HCT116 (cell line): ENCODE data around the gene CD68. TPM values are rescaled to one million over a fixed set of nuclear protein-coding genes. Genes with fewer than 3 reads are reported as not detected.
"Not testable (repeated sequence)": the region's sequence is repeated elsewhere in the genome, so short reads cannot be mapped to it uniquely, and the experiment has no call there.

ENCODE experiments used
- ATAC-seq: fragments of 200-7000 bp; cut with Tn5 transposase; 2 replicates; pipeline ENCODE4 v1.9.1; 2020; ENCODE audit warnings: mild to moderate bottlenecking, moderate library complexity
- BruUV-seq: library from RNA; stranded (reverse); fragments of 400-500 nt; replicated peaks from 2 replicates; lab custom pipeline; 2021; lab: Mats Ljungman, UMichigan
- CTCF ChIA-PET: fragments of 300-600 bp; sonication (Branson Sonifier 250); formaldehyde crosslinking; loops from one replicate; lab custom pipeline; 2021; ENCODE audit warnings: antibody characterized with exemption; lab: Charles Lee
- POLR2A ChIA-PET: fragments of 300-600, 350-600 bp; sonication (Branson Sonifier 250); formaldehyde crosslinking; loops from one replicate; lab custom pipeline; 2021; ENCODE audit warnings: antibody characterized with exemption; lab: Charles Lee
- RAD21 ChIA-PET, 2 experiments: fragments of 300-600 bp; sonication (Branson Sonifier 250); formaldehyde crosslinking; loops; one replicate each; lab custom pipeline; 2023; ENCODE audit warnings: low total read pairs in 2 of 2; ENCODE audit not compliant: uncharacterized antibody in 2 of 2, unreplicated experiment in 2 of 2, low non-redundant PET in 1 of 2; lab: Charles Lee
- DNase-seq: peaks from one replicate; pipeline ENCODE4 v3.0.0-alpha.2; 2010; ENCODE audit warnings: low read depth, low spot score
- H2AFZ ChIP-seq: fragments of 200-600 bp; shearing (Covaris generic), sonication (generic); 2 replicates; pipeline ENCODE4 v1.6.1; 2017; ENCODE audit warnings: low read depth, mixed run types, mixed read lengths, antibody characterized with exemption, low read length; ENCODE audit not compliant: poor library complexity, severe bottlenecking
- H3K27ac ChIP-seq: 2 replicates; pipeline ENCODE4 v1.5.1; 2012; ENCODE audit warnings: low read depth, low read length
- H3K27me3 ChIP-seq: fragments of 200-600 bp; sonication (generic); 2 replicates; pipeline ENCODE4 v1.6.1; 2016; ENCODE audit warnings: mixed run types, low read length, mixed read lengths; ENCODE audit not compliant: insufficient read depth
- H3K36me3 ChIP-seq, 2 experiments: fragments of 200-500 bp in 1 of 2; fragments of 200-600 bp in 1 of 2; sonication (Bioruptor generic) in 1 of 2; sonication (generic) in 1 of 2; 2 replicates each; pipeline versions ENCODE4 v1.5.1 to v1.6.1; 2014 to 2016; ENCODE audit warnings: low read length in 2 of 2, inconsistent platforms in 1 of 2, mixed read lengths in 1 of 2, mixed run types in 1 of 2; ENCODE audit not compliant: insufficient read depth in 2 of 2, control insufficient read depth in 1 of 2
- H3K4me1 ChIP-seq, 2 experiments: fragments of 200-600 bp in 1 of 2; sonication (generic) in 1 of 2; 2 replicates each; pipeline versions ENCODE4 v1.5.1 to v1.6.1; 2012 to 2017; ENCODE audit warnings: low read length in 2 of 2, inconsistent platforms in 1 of 2, mild to moderate bottlenecking in 1 of 2, mixed read lengths in 1 of 2, mixed run types in 1 of 2, moderate library complexity in 1 of 2; ENCODE audit not compliant: insufficient read depth in 2 of 2, control insufficient read depth in 1 of 2
- H3K4me2 ChIP-seq: fragments of 200-600 bp; sonication (generic); 2 replicates; pipeline ENCODE4 v1.6.1; 2017; ENCODE audit warnings: mixed run types, low read length, mixed read lengths
- H3K4me3 ChIP-seq, 2 experiments: fragments of 200-600 bp in 1 of 2; sonication (generic) in 1 of 2; replicated peaks in 1 of 2; 2 replicates each; pipeline ENCODE4 v1.5.1; 2011 to 2016; ENCODE audit warnings: low read length in 2 of 2, control low read depth in 1 of 2, low read depth in 1 of 2, mild to moderate bottlenecking in 1 of 2, mixed read lengths in 1 of 2, mixed run types in 1 of 2
- H3K79me2 ChIP-seq: fragments of 200-600 bp; sonication (generic); 2 replicates; pipeline ENCODE4 v1.6.1; 2017; ENCODE audit warnings: mild to moderate bottlenecking, mixed run types, low read length, moderate library complexity, mixed read lengths; ENCODE audit not compliant: insufficient read depth
- H3K9ac ChIP-seq: fragments of 200-600 bp; sonication (generic); 2 replicates; pipeline ENCODE4 v1.6.1; 2016; ENCODE audit warnings: low read length, mixed read lengths
- H3K9me2 ChIP-seq: fragments of 200-600 bp; sonication (generic), shearing (Covaris generic); 2 replicates; pipeline ENCODE4 v1.6.1; 2017; ENCODE audit warnings: mixed run types, mild to moderate bottlenecking, moderate library complexity; ENCODE audit not compliant: insufficient read depth
- H3K9me3 ChIP-seq, 2 experiments: fragments of 200-500 bp in 1 of 2; fragments of 200-600 bp in 1 of 2; sonication (Bioruptor generic) in 1 of 2; sonication (generic) in 1 of 2; 2 replicates each; pipeline ENCODE4 v1.6.1; 2014 to 2017; ENCODE audit warnings: low read length in 2 of 2, mixed read lengths in 2 of 2, inconsistent platforms in 1 of 2, low read depth in 1 of 2, mild to moderate bottlenecking in 1 of 2, mixed run types in 1 of 2, moderate library complexity in 1 of 2; ENCODE audit not compliant: control insufficient read depth in 1 of 2, insufficient read depth in 1 of 2
- H4K20me1 ChIP-seq: fragments of 200-600 bp; sonication (generic), shearing (Covaris generic); 2 replicates; pipeline ENCODE4 v1.6.1; 2017; ENCODE audit warnings: mixed run types, mild to moderate bottlenecking, moderate library complexity; ENCODE audit not compliant: insufficient read depth
- CBX3 ChIP-seq: IDR thresholded peaks from 2 replicates; pipeline ENCODE4 v1.6.1; 2012; ENCODE audit warnings: low read depth
- CTCF ChIP-seq, 3 experiments: fragments of 200-600 bp in 1 of 3; sonication (generic) in 1 of 3; IDR thresholded peaks in 2 of 3; conservative IDR thresholded peaks in 1 of 3; 2 replicates each; pipeline ENCODE4 v1.5.1; 2012 to 2017; ENCODE audit warnings: low read depth in 2 of 3, low read length in 2 of 3, antibody characterized with exemption in 1 of 3, borderline replicate concordance in 1 of 3, control low read depth in 1 of 3, mild to moderate bottlenecking in 1 of 3, mixed read lengths in 1 of 3, mixed run types in 1 of 3, moderate library complexity in 1 of 3; ENCODE audit not compliant: insufficient read depth in 1 of 3
- EZH2phosphoT487 ChIP-seq: fragments of 200-600 bp; IDR thresholded peaks from 2 replicates; pipeline ENCODE4 v1.6.1; 2018; ENCODE audit warnings: antibody characterized with exemption, borderline replicate concordance
- MAX ChIP-seq: IDR thresholded peaks from 2 replicates; pipeline ENCODE4 v1.6.1; 2012
- POLR2AphosphoS5 ChIP-seq: IDR thresholded peaks from 2 replicates; pipeline ENCODE4 v1.6.1; 2011; ENCODE audit warnings: mild to moderate bottlenecking, low read depth, low read length, moderate library complexity
- REST ChIP-seq: IDR thresholded peaks from 2 replicates; pipeline ENCODE4 v1.6.1; 2012; ENCODE audit warnings: low read depth
- SP1 ChIP-seq: IDR thresholded peaks from 2 replicates; pipeline ENCODE4 v1.6.1; 2012; ENCODE audit warnings: low read depth
- SRF ChIP-seq: IDR thresholded peaks from 2 replicates; pipeline ENCODE4 v1.6.1; 2012; ENCODE audit warnings: low read depth
- ZBTB33 ChIP-seq: IDR thresholded peaks from 2 replicates; pipeline ENCODE4 v1.6.1; 2011; ENCODE audit warnings: mild to moderate bottlenecking, low read length, moderate library complexity; ENCODE audit not compliant: insufficient replicate concordance; ENCODE audit errors: extremely low read depth
- intact Hi-C: fragments of 100-400 bp; cut with micrococcal nuclease; formaldehyde crosslinking; loops from 2 replicates; pipeline ENCODE4 v1.10.0; 2022
- total RNA-seq: library from RNA; stranded (reverse); gene quantifications from one replicate; pipeline ENCODE4 v1.2.1, GENCODE V29; 2021; ENCODE audit not compliant: unreplicated experiment

The CD68 gene
- total RNA-seq, 1 experiment from 2014 or later: 7.0 TPM

DNA sequence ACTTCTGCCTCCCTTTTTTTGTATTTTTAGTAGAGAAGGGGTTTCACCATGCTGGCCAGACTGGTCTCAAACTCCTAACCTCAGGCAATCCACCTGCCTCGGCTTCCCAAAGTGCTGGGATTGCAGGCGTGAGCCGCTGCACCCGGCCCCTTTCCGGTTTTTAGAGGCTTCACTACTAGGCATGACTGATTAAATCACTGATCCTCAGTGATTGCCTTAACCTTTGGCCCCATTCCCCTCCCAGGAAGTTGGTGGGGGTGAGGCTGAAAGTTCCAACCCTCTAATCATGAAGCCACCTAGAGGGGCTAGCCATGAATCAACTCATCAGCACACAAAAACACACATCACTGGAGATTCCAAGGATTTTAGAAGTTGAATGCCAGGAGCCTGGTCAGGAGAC lies 18.1 kb downstream of the CD68 start:
- H3K36me3 ChIP-seq: peaks cover 57 to 64% of the 10 kb centered on the region in 2 experiments; a peak in 3 of 4 replicates
- H3K4me1 ChIP-seq: not testable (repeated sequence)

GRCh38 chr17:7606280-7606679 lies 26.8 kb downstream of the CD68 start:
- no peaks in the 10 kb centered on the region for H3K9me2 ChIP-seq
- no peaks in the 10 kb centered on the region for H3K27me3 ChIP-seq
- RAD21 ChIA-PET: no interaction called here
- DNase-seq (no peak), ATAC-seq (no peak)
- H4K20me1 ChIP-seq: 0 out of 2 replicates have a peak, but pooled peaks cover 3% of the 10 kb centered on the region
- H3K36me3 ChIP-seq: peaks cover 37 to 38% of the 10 kb centered on the region in 2 experiments
- H3K79me2 ChIP-seq: peaks cover 64% of the 10 kb centered on the region
- CTCF ChIA-PET: no interaction called here
- intact Hi-C loops: no loop called here
- no TSS peak for BruUV-seq
- no peaks in the 10 kb centered on the region for H3K9me3 ChIP-seq
- no peak overlapping the region for H3K27ac ChIP-seq
- TF ChIP-seq CTCF (IDR thresholded peaks at IDR 0.05 in 2 of 3, conservative IDR thresholded peaks at IDR 0.05 in 1 of 3; ENCODE audit: borderline replicate concordance in 1 of 3, insufficient read depth in 1 of 3, low read depth in 2 of 3, low read length in 2 of 3) (no peak), EZH2phosphoT487 (no peak), POLR2AphosphoS5 (no peak), CBX3 (no peak), SP1 (no peak), REST (no peak), MAX (no peak), ZBTB33 (no peak), SRF (no peak)
- no peak overlapping the region for H2AFZ ChIP-seq
- H3K4me3 ChIP-seq: no peak overlapping the region
- POLR2A ChIA-PET: no interaction called here
- no peak overlapping the region for H3K4me2 ChIP-seq
- no peaks in the 10 kb centered on the region for H3K4me1 ChIP-seq
- no peak overlapping the region for H3K9ac ChIP-seq

More for the DNA sequence above, 18.1 kb downstream of the CD68 start:
- RAD21 ChIA-PET, H3K27me3 ChIP-seq, H3K4me3 ChIP-seq, ATAC-seq, H3K9me2 ChIP-seq, intact Hi-C loops, H3K27ac ChIP-seq, H3K4me2 ChIP-seq, POLR2A ChIA-PET, H4K20me1 ChIP-seq, CTCF ChIA-PET, H2AFZ ChIP-seq, H3K9me3 ChIP-seq, H3K9ac ChIP-seq, DNase-seq, H3K79me2 ChIP-seq, BruUV-seq: not testable (repeated sequence)
